ENCODE data around the gene ZNF423. TPM values are rescaled to one million over a fixed set of nuclear protein-coding genes. Genes with fewer than 3 reads are reported as not detected.

ZNF423 gene
- total RNA-seq, 1 donor from 2014 or later, result 10.6 TPM

DNA sequence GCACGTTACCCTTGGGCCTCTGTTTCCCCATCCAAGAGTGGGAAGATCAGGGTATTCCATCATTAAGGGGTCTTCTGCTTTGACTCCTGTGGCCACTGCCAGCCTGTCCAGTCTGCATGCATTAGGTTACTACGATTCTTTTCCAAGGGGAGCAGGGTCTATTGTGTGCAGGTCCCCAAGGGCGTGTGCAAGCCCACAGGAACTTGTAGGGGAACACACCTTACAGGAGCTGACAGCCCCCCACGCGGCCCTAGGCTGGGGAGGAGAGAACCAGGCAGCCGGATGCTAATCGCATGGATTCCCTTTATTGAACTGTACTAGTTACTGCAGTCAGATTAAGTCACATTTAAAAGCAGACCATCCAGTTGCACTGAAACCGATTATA lies 365.6 kb downstream of the ZNF423 start:
- no peak overlapping the region for H3K4me3 ChIP-seq (ENCODE audit: insufficient read depth, low read depth, low read length)
- TF ChIP-seq, protein P1, sequence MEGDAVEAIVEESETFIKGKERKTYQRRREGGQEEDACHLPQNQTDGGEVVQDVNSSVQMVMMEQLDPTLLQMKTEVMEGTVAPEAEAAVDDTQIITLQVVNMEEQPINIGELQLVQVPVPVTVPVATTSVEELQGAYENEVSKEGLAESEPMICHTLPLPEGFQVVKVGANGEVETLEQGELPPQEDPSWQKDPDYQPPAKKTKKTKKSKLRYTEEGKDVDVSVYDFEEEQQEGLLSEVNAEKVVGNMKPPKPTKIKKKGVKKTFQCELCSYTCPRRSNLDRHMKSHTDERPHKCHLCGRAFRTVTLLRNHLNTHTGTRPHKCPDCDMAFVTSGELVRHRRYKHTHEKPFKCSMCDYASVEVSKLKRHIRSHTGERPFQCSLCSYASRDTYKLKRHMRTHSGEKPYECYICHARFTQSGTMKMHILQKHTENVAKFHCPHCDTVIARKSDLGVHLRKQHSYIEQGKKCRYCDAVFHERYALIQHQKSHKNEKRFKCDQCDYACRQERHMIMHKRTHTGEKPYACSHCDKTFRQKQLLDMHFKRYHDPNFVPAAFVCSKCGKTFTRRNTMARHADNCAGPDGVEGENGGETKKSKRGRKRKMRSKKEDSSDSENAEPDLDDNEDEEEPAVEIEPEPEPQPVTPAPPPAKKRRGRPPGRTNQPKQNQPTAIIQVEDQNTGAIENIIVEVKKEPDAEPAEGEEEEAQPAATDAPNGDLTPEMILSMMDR (IDR thresholded peaks at IDR 0.05; ENCODE audit: insufficient read depth, low read depth, low read length), result no peak
- TF ChIP-seq EZH2 (IDR thresholded peaks at IDR 0.05; ENCODE audit: insufficient read depth, low read length), result no peak
- DNase-seq (ENCODE audit: low read depth) (no peak), FAIRE-seq (no peak)
- no peaks in the 10 kb centered on the region for H3K27me3 ChIP-seq (ENCODE audit: insufficient read depth, low read length)
- no peak overlapping the region for H3K9ac ChIP-seq (ENCODE audit: low read length)
- no peak overlapping the region for H2AFZ ChIP-seq (ENCODE audit: low read depth, low read length)
- no peak overlapping the region for H3K4me2 ChIP-seq (ENCODE audit: low read length)
- no peaks in the 10 kb centered on the region for H3K9me3 Mint-ChIP-seq (ENCODE audit: unreplicated experiment)
- peaks cover 4% of the 10 kb centered on the region for H3K36me3 Mint-ChIP-seq (ENCODE audit: low read depth, unreplicated experiment)
- peaks cover 16% of the 10 kb centered on the region for H3K27me3 Mint-ChIP-seq (ENCODE audit: low read depth, unreplicated experiment)
- no peak overlapping the region for H3K27ac ChIP-seq (ENCODE audit: low read depth, low read length)
- H3K27ac Mint-ChIP-seq (ENCODE audit: unreplicated experiment), result no peak overlapping the region
- no peaks in the 10 kb centered on the region for H3K9me3 ChIP-seq (ENCODE audit: insufficient read depth, low read depth, low read length)
- no peaks in the 10 kb centered on the region for H3K4me1 Mint-ChIP-seq (ENCODE audit: low read depth, unreplicated experiment)
- no peaks in the 10 kb centered on the region for H3K36me3 ChIP-seq (ENCODE audit: insufficient read depth, low read length)
- H3K79me2 ChIP-seq (ENCODE audit: insufficient read depth, low read length), result no peaks in the 10 kb centered on the region
- no peaks in the 10 kb centered on the region for H4K20me1 ChIP-seq (ENCODE audit: insufficient read depth, low read length)
- no peak overlapping the region for H3K4me3 Mint-ChIP-seq (ENCODE audit: unreplicated experiment)
- H3K4me1 ChIP-seq (ENCODE audit: insufficient read depth, low read length), result peaks cover 3% of the 10 kb centered on the region

- Mint-ChIP-seq H3K9me3 (ENCODE audit: unreplicated experiment) (no peaks in the 10 kb centered on the region), H3K27me3 (ENCODE audit: low read depth, unreplicated experiment) (peaks cover 13% of the 10 kb centered on the region), H3K4me1 (ENCODE audit: low read depth, unreplicated experiment) (no peaks in the 10 kb centered on the region), H3K27ac (ENCODE audit: unreplicated experiment) (no peak overlapping the region), H3K36me3 (ENCODE audit: low read depth, unreplicated experiment) (peaks cover 4% of the 10 kb centered on the region), H3K4me3 (ENCODE audit: unreplicated experiment) (no peak overlapping the region)
- no peaks in the 10 kb centered on the region for H3K79me2 ChIP-seq (ENCODE audit: insufficient read depth, low read length)
- H3K27me3 ChIP-seq (ENCODE audit: insufficient read depth, low read length), result no peaks in the 10 kb centered on the region
- FAIRE-seq, result no peak
- no peaks in the 10 kb centered on the region for H3K9me3 ChIP-seq (ENCODE audit: insufficient read depth, low read depth, low read length)
- H3K4me2 ChIP-seq (ENCODE audit: low read length), result no peak overlapping the region
- no peak overlapping the region for H3K4me3 ChIP-seq (ENCODE audit: insufficient read depth, low read depth, low read length)
- TF ChIP-seq, protein P1 (IDR thresholded peaks at IDR 0.05; ENCODE audit: insufficient read depth, low read depth, low read length), result no peak
- no peak for TF ChIP-seq EZH2 (IDR thresholded peaks at IDR 0.05; ENCODE audit: insufficient read depth, low read length)
- DNase-seq (ENCODE audit: low read depth), result no peak
- no peak overlapping the region for H2AFZ ChIP-seq (ENCODE audit: low read depth, low read length)
- peaks cover 3% of the 10 kb centered on the region for H3K4me1 ChIP-seq (ENCODE audit: insufficient read depth, low read length)
- H3K36me3 ChIP-seq (ENCODE audit: insufficient read depth, low read length), result no peaks in the 10 kb centered on the region
- no peak overlapping the region for H3K27ac ChIP-seq (ENCODE audit: low read depth, low read length)
- H3K9ac ChIP-seq (ENCODE audit: low read length), result no peak overlapping the region
- no peaks in the 10 kb centered on the region for H4K20me1 ChIP-seq (ENCODE audit: insufficient read depth, low read length)
Observed at GRCh38 chr16:49489686-49490320, 366.1 kb downstream of the ZNF423 start.

DNA sequence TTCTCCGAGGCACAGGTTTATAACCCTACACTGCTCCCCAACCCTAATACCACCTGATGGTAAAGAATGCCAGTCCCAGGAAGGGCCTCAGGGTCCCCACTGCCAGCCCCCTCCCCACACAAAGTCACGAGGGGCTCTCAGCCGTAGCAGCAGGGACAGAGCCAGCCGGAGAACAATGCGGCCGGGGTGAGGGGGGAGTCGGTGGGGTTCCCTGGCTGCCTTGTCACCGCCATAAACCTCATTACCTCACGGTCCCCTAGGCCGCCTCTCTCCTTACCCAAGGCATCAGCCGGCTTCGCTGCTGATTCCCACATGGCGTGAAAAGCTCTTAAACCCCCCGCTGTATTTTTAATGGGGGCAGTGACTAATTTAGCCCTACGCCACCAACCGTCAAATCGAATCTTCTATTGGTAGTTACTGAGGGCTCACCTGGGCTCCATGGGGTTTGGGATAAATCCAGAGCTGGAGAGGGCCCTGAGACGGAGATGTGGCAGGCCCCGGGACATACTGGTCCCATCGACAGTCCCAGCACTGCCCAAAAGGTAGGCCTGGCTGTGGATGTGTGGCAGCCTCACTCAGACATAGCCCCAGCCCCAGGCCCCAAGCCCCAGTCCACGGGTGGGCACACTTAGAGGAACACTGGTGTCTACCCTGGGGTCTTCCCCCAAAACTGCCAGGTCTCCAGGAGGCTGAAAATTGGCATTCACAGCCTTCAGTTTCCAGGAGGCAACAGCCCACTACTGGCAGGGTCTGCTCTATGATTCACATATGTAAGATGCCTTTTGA lies 367.0 kb downstream of the ZNF423 start:
- H3K36me3 Mint-ChIP-seq (ENCODE audit: low read depth, unreplicated experiment), result peaks cover 4% of the 10 kb centered on the region
- TF ChIP-seq EZH2 (IDR thresholded peaks at IDR 0.05; ENCODE audit: insufficient read depth, low read length), result no peak
- TF ChIP-seq, protein P1 (IDR thresholded peaks at IDR 0.05; ENCODE audit: insufficient read depth, low read depth, low read length), result no peak
- no peaks in the 10 kb centered on the region for H3K79me2 ChIP-seq (ENCODE audit: insufficient read depth, low read length)
- H3K9me3 ChIP-seq (ENCODE audit: insufficient read depth, low read depth, low read length), result no peaks in the 10 kb centered on the region
- no peaks in the 10 kb centered on the region for H3K36me3 ChIP-seq (ENCODE audit: insufficient read depth, low read length)
- H3K27me3 ChIP-seq (ENCODE audit: insufficient read depth, low read length), result no peaks in the 10 kb centered on the region
- DNase-seq (ENCODE audit: low read depth), result no peak
- H3K4me3 Mint-ChIP-seq (ENCODE audit: unreplicated experiment), result no peak overlapping the region
- H2AFZ ChIP-seq (ENCODE audit: low read depth, low read length), result no peak overlapping the region
- H3K27ac Mint-ChIP-seq (ENCODE audit: unreplicated experiment), result no peak overlapping the region
- no peak overlapping the region for H3K4me2 ChIP-seq (ENCODE audit: low read length)
- H3K27ac ChIP-seq (ENCODE audit: low read depth, low read length), result no peak overlapping the region
- H4K20me1 ChIP-seq (ENCODE audit: insufficient read depth, low read length), result no peaks in the 10 kb centered on the region
- no peak overlapping the region for H3K9ac ChIP-seq (ENCODE audit: low read length)
- peaks cover 3% of the 10 kb centered on the region for H3K4me1 ChIP-seq (ENCODE audit: insufficient read depth, low read length)
- FAIRE-seq, result no peak
- no peaks in the 10 kb centered on the region for H3K9me3 Mint-ChIP-seq (ENCODE audit: unreplicated experiment)
- H3K27me3 Mint-ChIP-seq (ENCODE audit: low read depth, unreplicated experiment), result peaks cover 12% of the 10 kb centered on the region
- H3K4me3 ChIP-seq (ENCODE audit: insufficient read depth, low read depth, low read length), result no peak overlapping the region
- H3K4me1 Mint-ChIP-seq (ENCODE audit: low read depth, unreplicated experiment), result no peaks in the 10 kb centered on the region

Data from astrocyte (in vitro differentiated cells and primary cell).